LNCaP clone FGC (cell line): Measurements from ENCODE around the gene CREB5.
"Not testable (repeated sequence)": the region's sequence is repeated elsewhere in the genome, so short reads cannot be mapped to it uniquely, and the experiment has no call there.

Experiments used
- DNase-seq: peaks from one replicate; pipeline ENCODE4 v3.0.0-alpha.2; 2011; ENCODE audit warnings: low read depth
- H3K4me3 ChIP-seq: 2 replicates; pipeline ENCODE4 v1.5.1; 2011; ENCODE audit warnings: mild to moderate bottlenecking, low read depth, low read length, control low read depth
- TF ChIP-seq, protein P1 (sequence below): IDR thresholded peaks from 2 replicates; pipeline ENCODE4 v1.5.1; 2012; ENCODE audit warnings: mild to moderate bottlenecking; ENCODE audit not compliant: control insufficient read depth, insufficient read depth; ENCODE audit errors: extremely low read depth

The CREB5 gene

DNA sequence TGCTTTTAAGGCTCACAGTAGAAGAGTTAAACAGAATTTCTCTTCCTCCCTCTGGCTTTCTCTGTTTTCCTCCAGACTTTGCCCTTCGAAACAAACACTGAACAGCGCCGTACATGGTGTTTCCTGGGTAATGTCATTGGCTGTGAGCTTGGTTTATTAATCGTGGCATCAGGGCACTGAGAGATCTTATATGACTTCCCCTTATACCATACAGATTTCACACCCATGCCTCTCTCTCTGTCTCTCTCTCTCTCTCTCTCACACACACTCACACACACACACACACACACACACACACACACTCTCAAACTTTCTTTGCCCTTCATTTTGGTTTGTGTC is 195.5 kb downstream of the CREB5 start:
- TF ChIP-seq, protein P1, sequence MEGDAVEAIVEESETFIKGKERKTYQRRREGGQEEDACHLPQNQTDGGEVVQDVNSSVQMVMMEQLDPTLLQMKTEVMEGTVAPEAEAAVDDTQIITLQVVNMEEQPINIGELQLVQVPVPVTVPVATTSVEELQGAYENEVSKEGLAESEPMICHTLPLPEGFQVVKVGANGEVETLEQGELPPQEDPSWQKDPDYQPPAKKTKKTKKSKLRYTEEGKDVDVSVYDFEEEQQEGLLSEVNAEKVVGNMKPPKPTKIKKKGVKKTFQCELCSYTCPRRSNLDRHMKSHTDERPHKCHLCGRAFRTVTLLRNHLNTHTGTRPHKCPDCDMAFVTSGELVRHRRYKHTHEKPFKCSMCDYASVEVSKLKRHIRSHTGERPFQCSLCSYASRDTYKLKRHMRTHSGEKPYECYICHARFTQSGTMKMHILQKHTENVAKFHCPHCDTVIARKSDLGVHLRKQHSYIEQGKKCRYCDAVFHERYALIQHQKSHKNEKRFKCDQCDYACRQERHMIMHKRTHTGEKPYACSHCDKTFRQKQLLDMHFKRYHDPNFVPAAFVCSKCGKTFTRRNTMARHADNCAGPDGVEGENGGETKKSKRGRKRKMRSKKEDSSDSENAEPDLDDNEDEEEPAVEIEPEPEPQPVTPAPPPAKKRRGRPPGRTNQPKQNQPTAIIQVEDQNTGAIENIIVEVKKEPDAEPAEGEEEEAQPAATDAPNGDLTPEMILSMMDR: no peak
- no peak for DNase-seq
- H3K4me3 ChIP-seq: no peak overlapping the region

DNA sequence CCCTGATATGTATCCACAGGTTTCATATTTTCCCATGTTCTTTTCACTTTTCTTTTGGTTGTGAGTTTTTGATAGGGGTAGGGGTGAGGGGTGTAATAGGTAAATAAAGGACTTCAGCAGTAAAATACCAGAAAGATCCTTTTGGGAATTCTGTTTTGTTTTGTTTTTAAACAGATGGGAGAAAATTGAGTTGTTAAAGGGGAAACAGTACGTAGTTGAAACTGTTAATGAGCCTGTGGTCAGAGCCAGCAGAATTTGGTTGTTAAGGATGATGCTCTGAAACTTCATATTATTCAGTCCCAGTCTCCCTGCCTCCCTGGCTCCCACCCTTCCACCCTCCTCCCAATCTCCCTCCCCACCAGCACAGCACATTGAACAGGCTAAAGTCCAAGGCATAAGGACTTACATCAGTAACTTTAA is 195.9 kb downstream of the CREB5 start:
- no peak overlapping the region for H3K4me3 ChIP-seq
- DNase-seq: no peak
- TF ChIP-seq, protein P1: no peak

DNA sequence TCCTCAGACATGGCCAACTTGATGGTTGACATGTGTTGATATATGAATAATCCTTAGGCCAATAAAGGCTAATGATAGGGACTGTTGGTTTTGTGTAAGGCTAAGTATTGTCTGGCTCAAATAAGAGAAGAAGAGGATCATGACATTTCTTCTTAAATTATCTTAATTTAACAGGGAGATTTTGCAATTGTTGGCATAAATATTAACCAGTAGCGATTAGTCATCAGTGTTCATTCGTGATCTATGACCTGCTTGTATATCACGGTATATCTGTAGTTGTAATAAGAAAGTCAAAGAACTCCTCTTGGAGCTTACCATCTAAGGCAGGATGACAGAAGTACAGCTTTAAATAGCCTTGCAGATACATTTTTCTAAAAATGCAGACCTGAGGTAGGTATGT is 196.4 kb downstream of the CREB5 start:
- H3K4me3 ChIP-seq: no peak overlapping the region
- TF ChIP-seq, protein P1: no peak
- no peak for DNase-seq

DNA sequence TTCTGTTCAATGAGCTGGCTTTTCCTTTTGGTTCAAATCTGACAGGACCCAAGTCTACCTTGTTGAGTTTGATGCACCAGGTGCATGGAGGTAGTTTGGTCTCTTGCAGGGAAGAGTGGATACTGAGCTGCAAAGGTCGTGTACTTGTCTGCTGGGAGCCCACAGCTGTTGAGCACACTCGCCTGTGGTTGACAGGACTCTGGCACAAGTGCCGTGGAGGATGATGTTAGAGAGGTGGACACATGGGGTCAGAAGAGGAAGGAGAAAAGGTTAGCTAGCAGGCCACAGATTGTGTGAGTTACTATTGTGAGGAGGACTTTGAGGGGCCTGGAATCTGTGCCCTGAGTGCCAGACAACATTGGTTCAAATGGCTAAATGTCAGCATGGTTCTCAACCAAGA is 197.3 kb downstream of the CREB5 start:
- H3K4me3 ChIP-seq: no peak overlapping the region
- DNase-seq: no peak
- TF ChIP-seq, protein P1: no peak

DNA sequence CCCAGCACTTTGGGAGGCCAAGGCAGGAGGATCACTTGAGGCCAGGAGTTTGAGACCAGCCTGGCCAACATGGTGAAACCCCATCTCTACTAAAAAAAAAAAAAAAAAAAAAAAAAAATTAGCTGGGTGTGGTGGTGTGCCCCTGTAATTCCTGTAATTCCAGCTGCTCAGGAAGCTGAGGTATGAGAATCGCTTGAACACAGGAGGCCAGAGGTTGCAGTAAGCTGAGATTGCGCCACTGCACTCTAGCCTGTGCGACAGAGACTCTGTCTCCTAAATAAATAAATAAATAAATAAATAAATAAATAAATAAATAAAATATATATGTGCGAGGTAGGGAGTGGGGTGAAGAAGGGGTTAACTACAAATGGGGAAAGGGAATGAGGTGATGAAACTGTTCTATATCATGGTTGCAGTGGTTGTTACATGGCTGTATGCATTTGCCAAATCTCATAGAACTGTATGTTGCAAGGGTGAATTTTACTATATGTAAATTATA is 199.1 kb downstream of the CREB5 start:
- not testable (repeated sequence) for H3K4me3 ChIP-seq, DNase-seq

DNA sequence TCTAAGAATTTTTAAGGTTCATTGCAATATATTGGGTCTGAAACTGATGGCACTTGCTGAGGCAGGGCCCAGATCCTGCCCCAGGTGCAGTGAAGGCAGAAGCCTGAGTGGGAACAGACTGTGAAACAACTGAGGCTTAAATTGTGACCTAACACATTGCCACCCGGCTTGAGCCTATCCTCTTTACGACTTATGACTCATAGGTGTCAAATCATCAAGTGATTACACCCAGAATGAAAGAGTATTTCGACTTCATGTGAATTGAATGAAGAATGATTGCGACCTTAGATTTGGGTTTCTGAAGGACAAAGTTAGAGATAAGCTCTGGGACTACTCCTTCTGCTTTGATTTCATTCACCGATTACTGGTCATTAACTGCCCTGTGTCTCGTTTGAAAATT is 200.9 kb downstream of the CREB5 start:
- TF ChIP-seq, protein P1: no peak
- H3K4me3 ChIP-seq: no peak overlapping the region
- no peak for DNase-seq

DNA sequence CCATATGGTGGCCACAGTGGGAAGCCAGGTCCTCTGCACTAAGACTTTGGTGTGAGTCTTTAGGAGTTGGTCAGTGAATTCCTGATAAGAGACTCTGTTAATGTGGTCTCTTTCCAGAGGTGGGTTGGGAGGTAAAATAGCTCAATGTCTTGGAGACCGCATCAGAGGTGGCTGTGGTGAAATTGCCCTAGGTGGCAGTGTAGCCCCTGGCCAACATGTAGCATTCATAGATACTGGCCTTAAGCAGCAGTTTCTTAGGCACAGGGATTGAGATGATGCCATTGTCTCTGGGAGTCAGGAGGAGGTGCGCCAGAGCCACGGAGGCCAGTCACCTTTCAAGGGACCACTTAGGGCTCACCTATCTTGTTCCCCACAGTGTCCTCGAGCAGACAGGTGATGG is 202.8 kb downstream of the CREB5 start:
- TF ChIP-seq, protein P1: peak; percentile 43
- DNase-seq: no peak
- no peak overlapping the region for H3K4me3 ChIP-seq
